ENCODE results near the gene ROBO1. TPM values are rescaled to one million over a fixed set of nuclear protein-coding genes. Genes with fewer than 3 reads are reported as not detected.

The ROBO1 gene
- total RNA-seq, 8 experiments from 2014 or later = 45.0 to 147 (median 67.8) TPM

DNA sequence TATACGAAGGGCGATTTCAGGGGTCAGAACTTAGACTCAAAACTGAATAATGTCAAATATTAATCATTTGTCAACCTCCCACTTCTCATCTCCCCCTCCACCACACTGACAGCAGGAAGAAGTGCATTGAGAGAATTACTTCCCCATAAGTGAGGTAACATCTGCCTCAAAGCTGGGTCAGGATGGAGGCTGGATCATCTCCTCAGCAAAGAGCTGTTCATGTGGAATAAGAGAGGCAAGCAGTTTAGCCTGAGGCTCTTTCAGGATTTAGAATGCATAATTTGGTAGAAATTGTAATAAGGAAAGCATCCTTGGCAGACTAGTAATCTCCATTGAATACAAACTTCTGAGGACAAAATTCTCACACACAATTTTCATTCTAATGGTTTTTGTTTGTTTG, 512.1 kb downstream of the ROBO1 start:
- 20 to 100% (median 86%) methylated on average over 1 to 2 of the region's 2 CpGs; no CpG with 5 or more reads in 4 of the 10 experiments for WGBS, 10 experiments
- in situ Hi-C loops (cut with MboI; ENCODE audit: low pct_unique_long_range_greater_than_20kb in 2 of 9, low sequenced_read_pairs in 9 of 9, unreplicated experiment in 9 of 9) = no loop called here

DNA sequence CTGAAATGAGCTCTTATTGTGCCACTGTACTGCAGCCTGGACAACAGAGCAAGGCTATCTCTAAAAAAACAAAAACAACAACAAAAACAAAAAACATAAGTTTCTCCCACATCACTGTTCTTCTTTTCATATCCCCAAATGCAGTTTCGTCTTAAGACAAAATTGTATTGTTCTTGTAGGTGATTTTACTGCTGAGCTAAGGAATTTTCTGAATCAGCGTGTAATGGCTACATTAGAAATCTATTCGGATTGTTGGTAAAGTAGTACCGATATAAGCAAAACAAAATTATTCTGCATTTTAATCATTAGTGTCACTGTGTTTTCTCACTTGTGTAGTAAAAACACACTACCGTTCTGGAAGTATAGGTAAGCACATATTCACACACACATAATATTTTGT, 512.5 kb downstream of the ROBO1 start:
- in situ Hi-C loops (cut with MboI; ENCODE audit: low pct_unique_long_range_greater_than_20kb in 2 of 9, low sequenced_read_pairs in 9 of 9, unreplicated experiment in 9 of 9) = no loop called here
- no peak overlapping the region for H3K4me3 ChIP-seq
- no peak overlapping the region for H3K27ac ChIP-seq
- 66 to 100% (median 94%) methylated on average over 1 to 5 of the region's 5 CpGs for WGBS, 10 experiments
- ATAC-seq (replicated peaks in 6 of 8) = no peak
- no peaks in the 10 kb centered on the region for H3K4me1 ChIP-seq (replicated peaks in 1 of 2)

More for the DNA sequence above, 512.1 kb downstream of the ROBO1 start:
- Histone ChIP-seq H3K4me3 (no peak overlapping the region), H3K27ac (no peak overlapping the region), H3K4me1 (replicated peaks in 1 of 2) (no peaks in the 10 kb centered on the region)
- peak in 3 of 8 experiments; percentile 50 to 77 (median 55) for ATAC-seq (replicated peaks in 6 of 8)

DNA sequence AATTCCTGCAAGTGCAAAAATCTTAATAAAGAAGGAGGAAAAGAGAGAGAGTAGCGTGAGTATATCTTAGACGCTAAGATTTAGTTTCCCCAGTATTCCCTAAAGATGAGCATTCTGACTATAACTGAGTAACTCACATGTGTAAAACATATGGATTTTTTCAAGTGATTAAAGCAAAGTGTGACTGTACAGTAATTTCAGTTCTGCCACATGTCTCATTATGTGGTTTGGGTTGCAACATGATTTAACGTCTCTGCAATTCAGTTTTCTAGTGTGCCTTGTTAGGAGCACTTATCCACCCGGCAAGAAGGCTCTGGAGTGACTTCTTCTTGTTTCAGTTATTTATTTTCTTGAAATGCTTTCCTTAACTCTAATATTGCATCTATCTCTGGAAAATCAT, 514.1 kb downstream of the ROBO1 start:
- Histone ChIP-seq H3K4me3 (no peak overlapping the region), H3K27ac (no peak overlapping the region), H3K4me1 (replicated peaks in 1 of 2) (no peaks in the 10 kb centered on the region)
- ATAC-seq (replicated peaks in 6 of 8) = no peak
- 14 to 100% (median 82%) methylated on average over 1 to 4 of the region's 4 CpGs for WGBS, 10 experiments
- in situ Hi-C loops (cut with MboI; ENCODE audit: low pct_unique_long_range_greater_than_20kb in 2 of 9, low sequenced_read_pairs in 9 of 9, unreplicated experiment in 9 of 9) = no loop called here

DNA sequence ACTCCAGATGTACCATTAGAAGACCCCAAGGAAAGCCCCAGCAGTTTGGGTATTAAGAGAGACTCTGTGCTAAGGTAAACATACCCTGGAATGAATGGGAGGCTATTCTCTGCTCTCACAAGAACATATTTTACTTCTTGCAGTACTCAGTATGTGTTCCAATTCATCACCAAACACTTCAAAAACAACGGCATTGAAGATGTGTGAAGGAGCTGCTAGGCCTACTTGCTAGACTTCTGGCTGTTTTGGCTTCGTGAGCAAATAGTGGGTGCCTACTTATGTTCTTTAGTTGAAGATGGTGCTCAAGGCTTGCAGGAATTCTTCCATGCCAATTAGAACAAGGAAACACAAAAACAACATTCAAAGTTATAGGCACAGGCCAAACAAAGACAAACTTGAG, 514.5 kb downstream of the ROBO1 start:
- ATAC-seq (replicated peaks in 6 of 8) = no peak

DNA sequence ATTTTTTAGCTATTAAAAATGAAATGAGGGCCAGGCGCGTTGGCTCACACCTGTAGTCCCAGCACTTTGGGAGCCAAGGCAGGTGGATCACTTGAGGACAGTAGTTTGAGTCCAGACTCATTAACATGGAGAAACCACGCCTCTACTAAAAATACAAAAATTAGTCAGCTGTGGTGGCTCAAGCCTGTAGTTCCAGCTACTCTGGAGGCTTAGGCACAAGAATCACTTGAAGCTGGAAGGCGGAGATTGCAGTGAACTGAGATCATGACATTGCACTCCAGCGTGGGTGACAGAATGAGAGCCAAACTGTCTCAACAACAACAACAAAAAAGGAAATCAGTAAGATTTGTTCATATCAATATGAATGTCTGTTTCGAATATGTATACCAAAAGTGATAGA, 517.1 kb downstream of the ROBO1 start:
- in situ Hi-C loops (cut with MboI; ENCODE audit: low pct_unique_long_range_greater_than_20kb in 2 of 9, low sequenced_read_pairs in 9 of 9, unreplicated experiment in 9 of 9) = no loop called here
- 28 to 100% (median 93%) methylated on average over 2 to 6 of the region's 6 CpGs for WGBS, 10 experiments
- Histone ChIP-seq H3K27ac (no peak overlapping the region), H3K4me1 (replicated peaks in 1 of 2) (peaks cover 0 to under 1% of the 10 kb centered on the region in 2 donors), H3K4me3 (no peak overlapping the region)
- peak in 1 of 8 experiments; percentile 49 for ATAC-seq (replicated peaks in 6 of 8)

More for the DNA sequence above, 514.5 kb downstream of the ROBO1 start:
- in situ Hi-C loops (cut with MboI; ENCODE audit: low pct_unique_long_range_greater_than_20kb in 2 of 9, low sequenced_read_pairs in 9 of 9, unreplicated experiment in 9 of 9) = no loop called here
- WGBS, 10 experiments = 33 to 100% (median 86%) methylated on average over 1 to 2 of the region's 2 CpGs; no CpG with 5 or more reads in 3 of the 10 experiments
- H3K4me1 ChIP-seq (replicated peaks in 1 of 2) = no peaks in the 10 kb centered on the region
- H3K27ac ChIP-seq = no peak overlapping the region
- no peak overlapping the region for H3K4me3 ChIP-seq

DNA sequence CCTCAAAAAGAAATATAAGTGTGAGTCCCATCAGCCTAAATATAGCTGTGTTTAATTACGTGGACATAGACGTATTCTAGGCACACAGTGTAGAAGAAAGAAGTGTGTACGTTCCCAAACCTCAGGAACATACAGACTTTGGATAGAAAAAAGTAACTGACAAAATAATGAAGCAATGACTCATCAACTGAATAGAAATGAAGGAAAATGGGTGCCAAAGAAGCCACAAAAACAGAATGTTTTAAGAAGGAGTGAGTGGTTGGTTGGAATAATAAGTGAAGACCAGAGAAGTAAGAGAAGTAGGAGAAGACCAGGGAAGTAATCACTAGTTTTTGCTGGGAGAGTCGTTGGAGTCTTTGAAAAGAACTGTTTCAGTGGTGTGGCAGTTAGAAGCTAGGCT, 518.1 kb downstream of the ROBO1 start:
- no peak overlapping the region for H3K4me3 ChIP-seq
- H3K4me1 ChIP-seq (replicated peaks in 1 of 2) = peaks cover 3% of the 10 kb centered on the region in 2 donors
- no peak for ATAC-seq (replicated peaks in 6 of 8)
- 53 to 100% (median 87%) methylated on average over 1 to 4 of the region's 4 CpGs for WGBS, 10 experiments
- H3K27ac ChIP-seq = no peak overlapping the region
- in situ Hi-C loops (cut with MboI; ENCODE audit: low pct_unique_long_range_greater_than_20kb in 2 of 9, low sequenced_read_pairs in 9 of 9, unreplicated experiment in 9 of 9) = no loop called here

DNA sequence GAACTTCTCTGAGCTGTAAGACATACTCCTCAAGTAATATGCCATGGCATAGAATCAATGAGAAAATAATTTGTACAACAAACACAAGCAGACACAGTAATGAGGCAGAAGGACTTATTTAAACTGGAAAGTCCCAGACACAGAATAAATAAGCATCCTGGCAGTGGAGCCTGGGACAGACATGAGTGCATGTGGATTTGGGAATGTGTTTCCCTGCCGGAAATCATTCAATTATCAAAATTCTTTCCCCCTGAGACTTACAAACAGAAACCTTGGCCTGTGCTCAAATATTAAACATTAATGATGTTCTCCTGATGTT, 520.1 kb downstream of the ROBO1 start:
- in situ Hi-C loops (cut with MboI; ENCODE audit: low pct_unique_long_range_greater_than_20kb in 2 of 9, low sequenced_read_pairs in 9 of 9, unreplicated experiment in 9 of 9) = no loop called here

DNA sequence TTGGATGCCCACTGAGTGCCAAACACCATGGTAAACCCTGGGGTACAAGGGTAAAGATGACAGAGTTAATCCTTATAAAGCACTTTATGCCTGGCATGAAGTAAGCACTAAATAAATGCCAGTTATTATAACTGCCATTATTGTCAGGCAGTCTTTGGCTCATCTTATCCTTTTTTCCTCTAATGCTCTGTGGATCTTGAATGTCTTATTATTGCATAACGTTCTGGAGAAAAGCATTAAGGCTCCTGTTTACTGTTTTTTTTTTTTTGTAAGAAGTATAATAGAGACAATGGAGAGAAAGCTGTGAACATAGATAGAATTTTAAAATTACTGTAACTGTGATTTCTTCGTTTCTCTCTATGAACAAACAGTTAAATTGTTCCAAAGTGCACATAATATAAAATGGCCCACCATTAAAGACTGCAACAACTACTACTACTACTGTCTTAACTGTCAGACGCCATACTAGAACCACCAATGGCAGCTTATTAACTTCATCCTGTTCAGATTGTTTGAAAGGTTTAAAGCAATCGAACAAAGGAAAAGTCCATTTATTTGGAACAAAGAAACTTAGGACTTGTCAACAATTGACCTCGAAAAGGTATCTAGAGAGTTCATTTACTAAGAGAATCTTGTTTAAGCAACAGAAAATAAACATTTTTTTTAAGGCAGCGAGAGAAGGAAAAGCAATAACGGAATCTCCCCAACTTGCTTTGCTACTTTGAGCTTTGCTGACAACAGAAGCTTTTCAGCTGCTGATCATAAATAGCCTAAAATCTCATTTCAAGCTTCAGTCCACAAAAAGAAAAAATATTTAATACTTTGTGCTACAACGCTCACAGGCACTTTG, 520.7 kb downstream of the ROBO1 start:
- ATAC-seq (replicated peaks in 6 of 8) = no peak
- H3K27ac ChIP-seq = no peak overlapping the region
- WGBS, 10 experiments = 23 to 98% (median 83%) methylated on average over 4 to 8 of the region's 8 CpGs
- peaks cover 3% of the 10 kb centered on the region in 2 donors for H3K4me1 ChIP-seq (replicated peaks in 1 of 2)
- in situ Hi-C loops (cut with MboI; ENCODE audit: low pct_unique_long_range_greater_than_20kb in 2 of 9, low sequenced_read_pairs in 9 of 9, unreplicated experiment in 9 of 9) = no loop called here
- H3K4me3 ChIP-seq = no peak overlapping the region

More for the DNA sequence above, 520.1 kb downstream of the ROBO1 start:
- H3K4me3 ChIP-seq = no peak overlapping the region
- no peak overlapping the region for H3K27ac ChIP-seq
- peaks cover 3% of the 10 kb centered on the region in 2 donors for H3K4me1 ChIP-seq (replicated peaks in 1 of 2)
- WGBS, 10 experiments = 0 to 100% (median 82%) methylated on average over 1 of the region's 1 CpG; no CpG with 5 or more reads in 4 of the 10 experiments
- peak in 1 of 8 experiments; percentile 45 for ATAC-seq (replicated peaks in 6 of 8)

DNA sequence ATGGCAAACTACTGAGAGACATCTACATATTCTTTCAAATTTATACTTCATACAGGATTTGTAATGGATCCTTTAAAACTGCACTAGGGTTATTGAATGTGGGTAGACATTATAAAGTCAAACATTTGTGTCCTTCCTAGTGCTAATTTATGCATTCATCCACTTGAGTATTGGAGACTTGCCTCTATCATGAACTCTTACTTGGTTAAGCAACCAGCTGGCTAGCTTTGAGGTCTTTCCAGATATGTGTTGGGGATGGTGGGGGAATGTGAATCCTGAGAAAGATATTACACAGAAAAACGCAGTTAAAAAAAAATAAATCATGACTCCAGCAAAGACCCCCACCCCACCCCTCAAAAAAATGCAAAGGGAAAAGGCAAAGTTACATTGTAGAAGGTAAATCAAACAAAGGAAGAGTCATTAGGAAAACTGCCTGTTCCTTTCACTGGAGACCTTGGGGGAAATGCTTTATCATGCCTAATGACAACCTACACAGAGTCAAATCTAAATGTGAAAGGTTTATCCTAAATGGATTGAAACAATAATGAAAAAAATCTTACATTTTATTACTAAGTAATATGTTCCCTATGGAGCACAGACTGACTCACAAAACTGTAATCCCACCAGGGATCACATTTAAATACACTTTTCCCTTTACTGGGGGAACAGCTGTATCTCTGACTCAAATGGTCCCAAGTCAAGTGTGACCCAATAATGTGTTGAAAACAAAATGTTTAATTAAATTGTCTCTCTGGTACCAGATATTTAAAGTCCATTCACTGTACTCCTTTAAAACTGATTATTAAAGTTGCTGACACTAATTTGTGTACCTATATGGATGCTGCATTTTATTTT, 522.3 kb downstream of the ROBO1 start:
- 0 to 33% (median 17%) methylated on average over 1 of the region's 1 CpG; no CpG with 5 or more reads in 3 of the 10 experiments for WGBS, 10 experiments
- in situ Hi-C loops (cut with MboI; ENCODE audit: low pct_unique_long_range_greater_than_20kb in 2 of 9, low sequenced_read_pairs in 9 of 9, unreplicated experiment in 9 of 9) = no loop called here
- no peak for ATAC-seq (replicated peaks in 6 of 8)
- Histone ChIP-seq H3K4me3 (no peak overlapping the region), H3K27ac (no peak overlapping the region), H3K4me1 (replicated peaks in 1 of 2) (peaks cover 3% of the 10 kb centered on the region in 2 donors)

DNA sequence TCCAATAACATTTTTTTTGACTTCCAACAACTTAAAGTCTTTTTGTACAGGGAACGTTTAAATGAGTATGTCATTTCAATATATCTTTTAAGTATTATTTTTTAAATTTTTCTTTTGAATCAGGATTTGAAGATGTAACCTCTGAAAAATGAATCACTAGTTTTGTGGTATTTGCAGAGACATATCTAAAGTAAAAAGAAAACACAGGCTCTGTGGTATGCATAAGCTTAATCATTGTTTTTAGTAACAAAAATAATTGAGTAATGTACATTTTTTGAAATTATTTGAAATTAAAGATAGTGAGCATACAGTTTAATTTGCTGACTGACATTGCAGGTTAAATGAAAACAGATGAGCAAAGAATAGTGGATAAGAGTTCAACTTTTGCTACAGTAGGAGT, 531.3 kb downstream of the ROBO1 start:
- in situ Hi-C loops (cut with MboI; ENCODE audit: low pct_unique_long_range_greater_than_20kb in 2 of 9, low sequenced_read_pairs in 9 of 9, unreplicated experiment in 9 of 9) = no loop called here
- Histone ChIP-seq H3K4me1 (replicated peaks in 1 of 2) (no peaks in the 10 kb centered on the region), H3K4me3 (no peak overlapping the region), H3K27ac (no peak overlapping the region)
- 18 to 100% (median 85%) methylated on average over 1 of the region's 1 CpG; no CpG with 5 or more reads in 1 of the 10 experiments for WGBS, 10 experiments
- ATAC-seq (replicated peaks in 6 of 8) = no peak

DNA sequence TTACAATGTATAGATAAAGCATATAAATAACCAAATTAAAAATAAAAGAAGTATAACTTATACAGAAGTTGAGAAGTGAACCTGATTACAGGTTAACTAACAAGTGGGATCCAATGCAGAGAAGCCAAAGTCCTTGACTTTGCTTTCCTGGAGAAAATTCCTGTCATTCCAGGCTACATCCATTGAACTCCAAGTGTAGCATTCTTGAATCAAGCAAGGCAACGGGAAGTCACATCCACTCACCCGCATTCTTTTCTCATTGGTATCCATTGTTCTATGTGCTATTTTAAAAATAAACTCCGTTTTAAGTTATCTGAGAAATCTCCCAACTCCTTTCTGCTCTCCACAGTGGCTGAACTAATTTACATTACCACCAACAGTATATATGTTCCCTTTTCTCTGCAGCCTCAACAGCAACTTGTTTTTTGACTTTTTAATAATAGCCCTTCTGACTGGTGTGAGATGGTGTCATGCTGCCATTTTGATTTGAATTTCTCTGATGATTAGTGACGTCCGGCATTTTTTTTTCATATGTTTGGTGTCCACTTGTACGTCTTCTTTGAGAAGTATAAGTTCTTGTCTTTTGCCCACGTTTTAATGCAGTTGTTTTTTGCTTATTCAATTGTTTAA, 534.3 kb downstream of the ROBO1 start:
- 43 to 95% (median 82%) methylated on average over 2 to 7 of the region's 7 CpGs for WGBS, 10 experiments
- Histone ChIP-seq H3K4me3 (no peak overlapping the region), H3K4me1 (replicated peaks in 1 of 2) (no peaks in the 10 kb centered on the region), H3K27ac (no peak overlapping the region)
- ATAC-seq (replicated peaks in 6 of 8) = no peak
- in situ Hi-C loops (cut with MboI; ENCODE audit: low pct_unique_long_range_greater_than_20kb in 2 of 9, low sequenced_read_pairs in 9 of 9, unreplicated experiment in 9 of 9) = no loop called here

DNA sequence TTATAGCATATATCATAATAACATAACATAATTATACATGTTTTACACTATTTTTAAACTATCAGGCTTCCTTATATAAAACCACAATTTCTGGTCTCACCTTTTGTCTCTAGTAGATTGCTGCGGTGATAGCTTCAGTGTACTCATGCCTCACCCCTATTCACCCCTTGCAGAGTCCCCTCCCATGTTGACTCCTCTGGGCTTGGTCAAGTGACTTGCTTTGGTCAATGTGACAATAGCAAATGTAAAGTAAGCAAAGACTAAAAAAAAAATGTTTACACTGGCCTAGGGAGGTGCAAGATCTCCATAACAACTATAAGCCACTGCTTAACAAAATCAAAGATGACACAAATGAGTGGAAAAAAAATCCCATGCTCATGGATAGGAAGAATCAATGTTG, 537.5 kb downstream of the ROBO1 start:
- H3K27ac ChIP-seq = no peak overlapping the region
- in situ Hi-C loops (cut with MboI; ENCODE audit: low pct_unique_long_range_greater_than_20kb in 2 of 9, low sequenced_read_pairs in 9 of 9, unreplicated experiment in 9 of 9) = no loop called here
- peak in 2 of 8 experiments; percentile 45 to 89 for ATAC-seq (replicated peaks in 6 of 8)
- peaks cover 0 to 3% of the 10 kb centered on the region in 2 donors for H3K4me1 ChIP-seq (replicated peaks in 1 of 2)
- no peak overlapping the region for H3K4me3 ChIP-seq
- WGBS, 10 experiments = 86 to 100% (median 100%) methylated on average over 1 of the region's 1 CpG; no CpG with 5 or more reads in 2 of the 10 experiments

DNA sequence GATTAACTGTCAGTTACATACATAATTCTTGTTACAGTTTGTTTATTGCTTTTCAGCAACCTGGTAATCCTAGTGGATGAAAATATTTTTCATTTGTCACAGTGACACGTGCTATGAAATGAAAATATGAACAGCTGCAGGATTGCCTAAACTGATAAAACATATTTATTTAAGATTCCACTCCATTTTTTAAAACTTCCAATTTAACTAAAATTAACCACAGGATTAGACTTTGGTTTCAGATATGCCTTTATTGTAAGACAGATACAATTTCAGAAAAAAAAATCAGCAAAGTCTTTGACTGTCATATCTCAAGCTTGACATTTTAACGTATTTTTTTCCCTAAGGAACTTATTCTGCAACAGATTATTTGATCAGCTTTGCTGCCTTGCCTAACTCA, 550.7 kb downstream of the ROBO1 start:
- Histone ChIP-seq H3K27ac (no peak overlapping the region), H3K4me1 (replicated peaks in 1 of 2) (peaks cover 0 to 9% of the 10 kb centered on the region in 2 donors), H3K4me3 (no peak overlapping the region)
- ATAC-seq (replicated peaks in 6 of 8) = peak in 1 of 8 experiments; percentile 47
- 0 to 90% (median 72%) methylated on average over 1 to 2 of the region's 2 CpGs for WGBS, 10 experiments
- in situ Hi-C loops (cut with MboI; ENCODE audit: low pct_unique_long_range_greater_than_20kb in 2 of 9, low sequenced_read_pairs in 9 of 9, unreplicated experiment in 9 of 9) = no loop called here
